SH-SY5Y (cell line): Measurements from ENCODE around the gene COL25A1.

ENCODE experiments used
- GATA2 ChIP-seq: IDR thresholded peaks from 2 replicates; pipeline ENCODE4 v1.6.1; 2011; ENCODE audit warnings: mild to moderate bottlenecking, low read depth, low read length
- GATA3 ChIP-seq: IDR thresholded peaks from 2 replicates; pipeline ENCODE4 v1.6.1; 2011; ENCODE audit warnings: low read depth, mild to moderate bottlenecking, low read length, moderate library complexity

GRCh38 chr4:109295081-109295480 is 7.4 kb downstream of the COL25A1 start:
- TF ChIP-seq GATA3 (no peak), GATA2 (no peak)
